ENCODE data around the gene PEAR1. TPM values are rescaled to one million over a fixed set of nuclear protein-coding genes. Genes with fewer than 3 reads are reported as not detected.

PEAR1 gene
- polyA plus RNA-seq, 3 donors = 3.3 to 14.3 (median 11.6) TPM

DNA sequence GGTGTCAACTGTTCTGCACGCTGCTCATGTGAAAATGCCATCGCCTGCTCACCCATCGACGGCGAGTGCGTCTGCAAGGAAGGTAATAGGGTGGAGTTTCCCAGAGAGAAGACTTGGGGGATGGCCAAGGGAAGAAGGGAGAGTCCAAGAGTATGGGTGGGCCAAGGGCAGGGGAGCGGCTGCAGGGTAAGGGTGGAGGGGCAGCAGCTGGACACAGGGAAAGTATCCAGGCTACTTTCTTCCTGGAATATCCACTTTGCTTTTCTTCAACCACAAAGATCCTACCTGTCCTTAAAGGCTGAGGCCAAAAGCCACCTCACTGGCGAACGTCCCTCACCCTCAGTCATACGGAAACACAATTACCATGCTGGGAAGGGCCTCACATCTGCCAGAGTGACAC lies 15.4 kb downstream of the PEAR1 start:
- H3K27ac ChIP-seq (ENCODE audit: low read depth, low read length) = no peak overlapping the region
- 61 to 70% (median 66%) methylated on average over 10 of the region's 10 CpGs for WGBS, 3 donors

DNA sequence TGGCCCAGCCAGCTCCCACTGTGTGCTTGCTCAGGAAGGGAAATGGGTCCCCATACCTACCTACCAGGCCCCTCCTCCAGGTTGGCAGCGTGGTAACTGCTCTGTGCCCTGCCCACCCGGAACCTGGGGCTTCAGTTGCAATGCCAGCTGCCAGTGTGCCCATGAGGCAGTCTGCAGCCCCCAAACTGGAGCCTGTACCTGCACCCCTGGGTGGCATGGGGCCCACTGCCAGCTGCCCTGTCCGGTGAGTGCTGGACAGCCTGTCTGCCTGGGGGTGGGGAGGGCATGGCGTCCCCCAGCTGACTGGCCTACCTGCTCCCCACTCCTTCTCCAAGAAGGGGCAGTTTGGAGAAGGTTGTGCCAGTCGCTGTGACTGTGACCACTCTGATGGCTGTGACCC lies 16.2 kb downstream of the PEAR1 start:
- WGBS, 3 donors = 70 to 86% (median 73%) methylated on average over 5 of the region's 5 CpGs

DNA sequence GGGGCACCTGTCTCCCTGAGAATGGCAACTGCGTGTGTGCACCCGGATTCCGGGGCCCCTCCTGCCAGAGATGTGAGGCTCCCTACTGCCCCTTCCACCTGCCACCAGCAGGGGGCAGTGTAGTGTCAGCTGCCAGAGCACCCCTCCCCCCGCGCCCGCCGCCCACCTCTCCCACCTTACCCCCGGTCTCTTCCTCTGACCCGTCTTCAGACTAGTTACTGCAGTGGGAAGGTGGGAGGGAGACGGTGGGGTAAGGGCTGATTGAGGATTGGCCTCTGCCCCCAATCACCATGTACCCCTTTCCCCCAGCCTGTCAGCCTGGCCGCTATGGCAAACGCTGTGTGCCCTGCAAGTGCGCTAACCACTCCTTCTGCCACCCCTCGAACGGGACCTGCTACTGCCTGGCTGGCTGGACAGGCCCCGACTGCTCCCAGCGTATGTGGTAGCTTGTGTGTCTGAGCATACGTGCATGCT lies 16.8 kb downstream of the PEAR1 start:
- 36 to 64% (median 63%) methylated on average over 12 to 18 of the region's 18 CpGs for WGBS, 3 donors
- H3K27ac ChIP-seq (ENCODE audit: low read depth, low read length) = no peak overlapping the region

More for the DNA sequence above, 16.2 kb downstream of the PEAR1 start:
- no peak overlapping the region for H3K27ac ChIP-seq (ENCODE audit: low read depth, low read length)

DNA sequence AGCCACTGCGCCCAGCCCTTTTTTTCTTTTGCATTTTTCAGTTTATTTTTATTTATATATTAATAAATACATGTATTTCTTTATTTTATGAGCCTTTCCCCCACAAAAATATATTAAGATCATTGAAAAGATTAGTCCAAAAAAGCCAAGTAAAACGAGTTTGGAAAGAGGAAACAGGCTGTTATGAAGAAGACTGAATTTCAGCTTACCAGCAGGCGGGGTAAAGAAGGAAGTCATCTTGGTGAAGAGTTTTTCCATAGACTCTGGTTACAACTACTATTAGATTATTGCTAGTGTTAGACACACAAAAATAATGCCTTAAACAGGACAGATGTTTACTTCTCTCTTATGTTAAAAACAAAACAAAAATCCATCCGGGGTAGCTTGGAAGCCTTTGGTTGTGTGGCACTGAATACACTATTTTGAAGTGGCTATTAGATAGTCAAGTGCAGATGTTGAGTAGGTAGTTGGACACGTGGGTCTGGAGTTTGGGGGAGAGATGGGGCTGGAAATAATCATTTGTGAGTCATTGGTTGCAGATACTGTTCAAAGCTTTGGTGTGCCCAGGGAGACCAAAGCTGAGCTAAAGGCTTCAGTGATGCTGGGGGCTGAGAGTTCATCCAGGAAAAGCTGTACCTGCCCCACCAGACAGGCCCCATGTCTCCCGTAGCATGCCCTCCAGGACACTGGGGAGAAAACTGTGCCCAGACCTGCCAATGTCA lies 18.2 kb downstream of the PEAR1 start:
- WGBS, 3 donors = 63 to 71% (median 63%) methylated on average over 6 of the region's 6 CpGs
- no peak overlapping the region for H3K27ac ChIP-seq (ENCODE audit: low read depth, low read length)

GRCh38 chr1:156912310-156912709 lies 18.8 kb downstream of the PEAR1 start:
- WGBS, 3 donors = 54 to 85% (median 79%) methylated on average over 2 of the region's 2 CpGs
- H3K27ac ChIP-seq (ENCODE audit: low read depth, low read length) = no peak overlapping the region

- no peak overlapping the region for H3K27ac ChIP-seq (ENCODE audit: low read depth, low read length)
- WGBS, 3 donors = 48 to 75% (median 63%) methylated on average over 23 to 24 of the region's 24 CpGs
These were observed 19.6 kb downstream of the PEAR1 start for GRCh38 chr1:156912861-156913808.

DNA sequence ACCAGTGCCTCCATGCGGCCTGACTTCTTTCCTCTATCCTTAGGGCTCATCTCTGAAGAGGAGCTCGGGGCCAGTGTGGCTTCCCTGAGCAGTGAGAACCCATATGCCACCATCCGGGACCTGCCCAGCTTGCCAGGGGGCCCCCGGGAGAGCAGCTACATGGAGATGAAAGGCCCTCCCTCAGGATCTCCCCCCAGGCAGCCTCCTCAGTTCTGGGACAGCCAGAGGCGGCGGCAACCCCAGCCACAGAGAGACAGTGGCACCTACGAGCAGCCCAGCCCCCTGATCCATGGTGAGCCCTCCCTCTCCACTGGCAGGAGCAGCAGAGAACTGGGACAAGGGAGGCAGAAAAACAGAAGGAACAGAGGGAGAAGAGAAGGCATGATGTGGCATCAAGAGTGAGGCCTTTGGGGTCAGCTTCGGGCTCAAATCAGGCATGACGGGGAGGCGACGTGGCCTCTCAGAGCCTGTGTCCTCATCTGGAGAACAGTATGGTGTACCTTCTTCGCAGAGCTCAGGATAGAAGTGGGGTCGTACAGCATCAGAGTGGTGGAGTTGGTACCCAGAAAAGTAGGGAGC lies 20.4 kb downstream of the PEAR1 start:
- WGBS, 3 donors = 84 to 93% (median 87%) methylated on average over 11 to 13 of the region's 13 CpGs
- no peak overlapping the region for H3K27ac ChIP-seq (ENCODE audit: low read depth, low read length)

DNA sequence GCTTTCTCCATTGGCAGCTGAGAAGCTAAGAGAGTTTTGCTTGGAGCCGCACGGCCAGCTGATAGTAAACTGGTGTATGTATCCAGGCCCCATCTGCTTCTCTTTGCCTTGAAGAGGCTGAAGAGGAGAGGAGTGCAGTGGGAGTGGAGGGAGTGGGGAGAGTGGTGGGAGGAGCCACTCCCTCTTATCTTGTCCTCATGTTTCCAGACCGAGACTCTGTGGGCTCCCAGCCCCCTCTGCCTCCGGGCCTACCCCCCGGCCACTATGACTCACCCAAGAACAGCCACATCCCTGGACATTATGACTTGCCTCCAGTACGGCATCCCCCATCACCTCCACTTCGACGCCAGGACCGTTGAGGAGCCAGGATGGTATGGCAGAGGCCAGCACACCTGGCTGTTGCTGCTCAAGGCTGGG lies 20.9 kb downstream of the PEAR1 start:
- WGBS, 3 donors = 71 to 86% (median 80%) methylated on average over 8 to 9 of the region's 9 CpGs
- H3K27ac ChIP-seq (ENCODE audit: low read depth, low read length) = no peak overlapping the region

GRCh38 chr1:156920233-156921052 lies 26.9 kb downstream of the PEAR1 start, which contains the start of gene LRRC71:
LRRC71 (plus strand) TSS chr1:156920632; CDS start chr1:156920804, 172 bp downstream.
- WGBS, 3 donors = 5 to 12% (median 9%) methylated on average over 65 to 71 of the region's 71 CpGs
- no peak within 1 kb of the TSS for H3K27ac ChIP-seq (ENCODE audit: low read depth, low read length)

GRCh38 chr1:156921053-156921529 lies 27.6 kb downstream of the PEAR1 start:
- H3K27ac ChIP-seq (ENCODE audit: low read depth, low read length) = no peak overlapping the region
- WGBS, 3 donors = 63 to 69% (median 67%) methylated on average over 7 of the region's 7 CpGs

- WGBS, 3 donors = 7 to 22% (median 14%) methylated on average over 11 of the region's 11 CpGs
These were observed 29.6 kb downstream of the PEAR1 start for GRCh38 chr1:156922986-156923669.

DNA sequence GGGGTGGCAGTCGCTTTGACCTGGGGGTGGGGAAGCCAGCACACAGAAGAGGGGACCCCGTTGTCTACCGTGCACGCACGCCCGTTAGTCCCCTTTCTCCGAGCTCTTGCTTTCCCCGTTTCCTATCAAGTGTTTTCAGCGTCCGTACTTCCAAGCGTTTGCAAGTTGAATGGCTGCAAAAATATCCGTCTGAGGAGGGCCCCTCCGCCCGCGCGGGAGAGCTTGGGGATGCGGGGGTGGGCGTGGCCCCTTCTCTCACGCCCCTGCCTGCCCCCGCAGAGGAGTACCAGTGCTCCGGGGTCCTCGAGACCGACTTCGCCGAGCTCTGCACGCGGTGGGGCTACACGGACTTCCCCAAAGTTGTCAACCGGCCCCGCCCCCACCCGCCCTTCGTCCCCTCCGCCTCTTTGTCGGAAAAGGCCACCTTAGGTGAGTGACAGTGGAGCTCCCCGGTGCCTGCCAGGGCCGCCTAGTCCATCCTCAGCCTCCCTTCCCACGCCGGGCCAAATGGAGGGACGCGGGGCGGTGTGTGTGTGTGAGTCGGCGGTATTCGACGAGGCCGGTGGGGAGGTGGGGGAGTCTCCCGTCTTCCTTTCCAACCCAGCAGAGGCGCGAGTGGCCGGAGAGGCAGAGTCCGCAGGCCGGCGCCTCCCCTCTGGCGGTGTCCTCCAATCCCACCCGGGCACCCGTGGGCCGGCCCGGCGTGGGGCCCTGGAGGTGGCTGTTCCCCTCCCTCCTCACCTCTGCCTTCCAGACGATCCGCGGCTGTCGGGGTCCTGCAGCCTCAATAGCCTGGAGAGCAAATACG lies 30.4 kb downstream of the PEAR1 start:
- WGBS, 3 donors = 2 to 5% (median 4%) methylated on average over 54 to 64 of the region's 64 CpGs
- H3K27ac ChIP-seq (ENCODE audit: low read depth, low read length) = no peak overlapping the region

More at GRCh38 chr1:156922986-156923669, 29.6 kb downstream of the PEAR1 start:
- no peak overlapping the region for H3K27ac ChIP-seq (ENCODE audit: low read depth, low read length)

GRCh38 chr1:156924478-156925153 lies 31.1 kb downstream of the PEAR1 start:
- WGBS, 3 donors = 26 to 50% (median 44%) methylated on average over 22 of the region's 22 CpGs
- no peak overlapping the region for H3K27ac ChIP-seq (ENCODE audit: low read depth, low read length)

- 76 to 96% (median 89%) methylated on average over 5 of the region's 5 CpGs for WGBS, 3 donors
- H3K27ac ChIP-seq (ENCODE audit: low read depth, low read length) = no peak overlapping the region
These were observed 31.9 kb downstream of the PEAR1 start for GRCh38 chr1:156925154-156926010.

DNA sequence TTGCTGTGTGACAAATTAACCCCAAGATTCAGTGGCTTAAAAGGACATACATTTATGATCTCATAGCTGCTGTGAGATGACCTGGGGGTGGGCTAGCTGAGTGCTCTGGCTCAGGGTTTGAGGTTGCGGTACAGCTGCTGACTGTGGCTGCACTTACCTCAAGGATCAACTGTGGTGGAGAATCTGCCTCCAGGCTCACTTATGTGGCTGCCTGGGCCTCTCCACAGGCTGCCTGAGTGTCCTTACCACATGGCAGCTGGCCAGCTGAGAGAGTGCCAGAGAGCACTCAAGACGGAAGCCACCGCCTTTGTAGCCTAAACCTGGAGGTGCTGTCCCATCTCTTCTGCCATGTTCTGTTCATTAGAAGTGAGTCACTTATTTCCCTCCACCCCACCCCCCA lies 32.7 kb downstream of the PEAR1 start:
- no peak overlapping the region for H3K27ac ChIP-seq (ENCODE audit: low read depth, low read length)
- 25 to 41% (median 30%) methylated on average over 3 of the region's 3 CpGs for WGBS, 3 donors

All from adipose tissue (tissue), 3 donors.